GM19023 (cell line): ENCODE measurements around the gene ARID3B.
"Not testable (repeated sequence)": the region's sequence is repeated elsewhere in the genome, so short reads cannot be mapped to it uniquely, and the experiment has no call there.

Experiments used
- ATAC-seq: cut with Tn5 transposase; IDR thresholded peaks from one replicate; pipeline ENCODE4 v1.9.1; 2021; ENCODE audit warnings: mild to moderate bottlenecking, moderate library complexity; ENCODE audit not compliant: unreplicated experiment

ARID3B gene

DNA sequence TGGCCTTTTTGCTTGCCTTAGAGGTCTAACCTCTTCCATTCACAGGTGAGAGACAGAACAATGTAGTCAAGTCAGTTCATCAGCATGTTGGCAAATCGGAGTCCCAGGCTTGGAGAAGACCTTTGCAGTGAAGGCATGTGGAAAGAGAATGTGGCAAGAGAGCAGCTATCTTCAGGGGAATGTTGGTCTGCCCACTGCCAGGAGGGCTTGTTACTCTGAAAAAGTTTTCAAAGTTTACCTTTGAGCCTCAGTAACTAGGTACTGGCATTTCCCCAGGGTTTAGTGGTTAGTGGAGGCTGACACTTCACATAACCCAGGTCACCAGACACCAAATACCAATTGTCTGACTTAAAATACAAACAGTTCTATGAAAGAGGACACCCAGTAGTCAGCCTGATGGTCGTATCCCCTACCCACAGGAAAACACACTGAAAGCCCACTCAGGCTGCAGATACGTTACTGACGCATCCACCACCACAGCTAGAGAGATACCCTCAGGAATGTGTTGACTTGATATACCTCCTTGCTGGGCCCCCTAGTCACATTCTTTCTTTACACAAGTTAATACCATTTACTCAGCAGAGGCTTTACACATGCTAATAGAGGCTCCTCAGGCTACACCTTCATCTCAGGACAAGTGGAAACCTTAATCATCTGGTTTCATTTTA is 9.7 kb upstream of the ARID3B start:
- ATAC-seq: no peak

DNA sequence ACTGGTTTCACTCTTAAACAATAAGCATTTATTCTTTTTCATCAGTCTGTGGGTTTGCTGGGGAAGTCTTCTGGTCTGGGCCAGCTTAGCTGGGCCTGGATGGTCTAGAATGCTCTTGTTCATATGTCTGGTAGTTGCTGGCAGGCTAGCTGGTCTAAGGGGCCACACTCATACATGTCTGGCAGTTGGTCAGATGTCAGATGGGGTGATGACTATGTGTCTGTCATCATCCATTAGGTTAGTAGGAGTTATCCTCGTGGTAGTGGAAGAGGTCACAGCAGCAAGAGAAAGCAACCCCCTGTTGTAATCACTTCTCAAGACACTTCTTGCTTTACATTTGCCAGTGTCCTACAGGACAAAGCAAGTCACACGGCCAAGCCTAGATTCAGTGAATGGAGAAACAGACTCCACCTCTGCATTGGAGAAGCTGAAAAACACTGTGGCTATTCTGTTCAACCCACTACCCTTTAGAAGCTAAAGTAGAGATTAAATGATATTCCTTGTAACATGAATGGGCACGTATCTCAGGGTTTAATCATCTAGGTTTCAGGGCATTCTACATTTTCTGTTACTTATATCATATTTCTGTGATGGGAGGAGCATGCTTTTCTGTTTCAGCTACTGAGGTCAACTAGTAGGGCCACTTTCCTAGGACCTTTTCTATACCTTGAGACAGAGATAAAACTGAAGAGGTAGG is 5.5 kb upstream of the ARID3B start:
- ATAC-seq: no peak

- no peak for ATAC-seq
These were observed 3.3 kb upstream of the ARID3B start for GRCh38 chr15:74537736-74538135.

DNA sequence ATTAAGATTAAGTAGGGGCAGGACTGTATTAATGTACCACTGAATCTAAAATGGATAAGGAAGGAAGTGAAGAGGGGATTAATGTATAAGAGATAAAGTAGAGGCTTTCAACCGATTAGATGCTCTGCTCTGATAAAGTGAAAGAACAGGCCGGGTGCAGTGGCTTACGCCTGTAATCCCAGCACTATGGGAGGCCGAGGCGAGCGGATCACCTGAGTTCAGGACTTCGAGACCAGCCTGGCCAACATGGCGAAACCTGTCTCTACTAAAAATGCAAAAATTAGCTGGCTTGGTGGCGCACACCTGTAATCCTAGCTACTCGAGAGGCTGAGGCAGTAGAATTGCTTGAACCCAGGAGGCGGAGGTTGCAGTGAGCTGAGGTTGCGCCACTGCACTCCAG is 1.5 kb upstream of the ARID3B start:
- not testable (repeated sequence) for ATAC-seq

GRCh38 chr15:74540161-74540760 is 759 bp upstream of the ARID3B start:
- ATAC-seq: no peak

DNA sequence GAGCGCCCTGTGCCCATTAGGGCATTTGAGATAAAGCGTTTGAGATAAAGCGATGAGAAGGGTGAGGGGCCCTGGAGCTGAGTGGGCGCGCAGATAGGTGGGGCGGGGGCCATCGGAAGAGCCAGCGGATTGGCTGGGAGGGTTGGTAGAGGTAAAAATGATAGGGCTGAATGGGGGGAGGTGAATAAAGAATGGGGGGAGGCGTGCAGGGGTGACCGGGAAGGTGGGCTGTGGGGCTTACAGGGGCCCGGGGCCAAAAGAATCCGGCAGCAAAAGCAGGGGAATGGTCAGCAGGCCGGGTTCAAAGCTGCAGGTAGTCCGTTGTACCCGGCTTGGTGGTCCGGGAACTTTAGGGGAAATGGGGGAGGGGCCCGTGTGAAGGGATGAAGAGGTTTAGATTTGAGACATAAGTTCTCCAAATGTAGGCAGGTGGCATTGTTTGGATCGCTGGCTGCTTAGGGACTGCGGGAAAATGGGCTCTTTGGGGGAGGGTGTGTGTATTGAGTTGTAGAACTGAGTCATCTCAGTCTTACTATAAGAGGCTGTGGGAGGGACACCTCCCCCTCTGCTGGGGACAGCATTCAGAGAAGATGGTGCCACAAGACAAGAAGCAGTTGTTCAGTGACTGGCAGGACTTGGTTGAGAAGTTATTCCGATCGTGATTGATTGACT is 610 bp downstream of the ARID3B start:
- ATAC-seq: peak; percentile 7

DNA sequence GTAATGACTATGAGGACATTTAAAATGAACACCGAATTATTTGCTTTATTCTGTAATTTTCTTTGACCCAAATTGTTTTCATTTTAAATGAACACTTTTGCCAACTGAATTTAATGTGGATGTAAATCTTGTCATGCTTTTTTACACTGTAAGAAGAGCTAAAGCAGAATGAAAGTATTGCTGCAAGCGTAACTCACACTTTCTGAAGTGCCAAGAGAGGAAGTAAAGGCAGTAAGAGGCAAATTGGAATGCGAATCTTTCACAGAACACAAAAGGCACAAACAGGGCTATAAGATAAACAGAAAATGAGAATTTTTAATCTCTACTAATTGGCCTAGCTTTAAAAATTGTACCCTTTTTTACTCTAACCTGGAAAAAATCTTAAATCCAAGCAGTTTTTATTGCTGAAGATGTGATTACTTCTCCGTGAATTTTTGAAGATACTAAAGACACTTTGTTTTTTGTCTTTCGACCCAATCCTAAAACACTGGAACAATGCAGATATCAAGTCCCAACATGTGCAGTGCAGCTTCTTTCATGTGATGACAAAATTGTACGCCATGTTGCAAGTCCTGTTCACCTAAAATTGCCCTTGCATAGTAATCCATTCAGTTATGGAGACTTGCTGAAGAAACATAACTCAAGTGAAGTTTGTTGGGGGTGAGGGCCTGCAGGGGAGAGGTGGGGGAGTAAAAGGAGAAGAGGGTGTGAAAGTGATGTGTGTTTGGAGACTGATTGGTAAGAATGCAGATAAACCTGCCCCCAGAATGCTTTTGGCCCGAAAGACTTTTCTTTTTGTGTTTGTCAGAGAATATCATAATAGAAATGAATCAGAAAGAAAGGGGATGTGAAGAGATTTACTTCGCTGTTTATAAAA is 1.4 kb downstream of the ARID3B start:
- no peak for ATAC-seq

- no peak for ATAC-seq
These were observed 2.0 kb downstream of the ARID3B start for GRCh38 chr15:74543043-74543422.

DNA sequence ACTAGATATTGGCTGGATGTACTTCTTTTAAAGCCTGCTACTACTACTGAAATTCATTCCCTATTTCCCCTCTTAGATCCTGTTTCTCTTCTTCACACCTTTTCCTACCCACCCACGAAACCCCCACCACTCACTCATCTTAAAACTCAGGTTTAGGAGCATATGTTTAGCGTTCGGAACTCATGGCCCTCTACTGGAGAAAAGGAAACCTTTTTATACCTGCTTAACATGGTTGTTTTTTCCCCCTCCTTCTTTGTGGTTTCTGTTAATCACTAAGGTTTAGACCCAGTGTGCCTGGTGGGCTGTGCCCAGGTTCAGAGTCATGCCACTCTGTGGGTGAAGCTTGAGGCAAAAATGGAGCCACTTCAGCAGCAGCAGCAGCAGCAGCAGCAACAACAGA is 2.6 kb downstream of the ARID3B start:
- no peak for ATAC-seq

- no peak for ATAC-seq
These were observed 4.1 kb downstream of the ARID3B start for GRCh38 chr15:74545086-74545485.

DNA sequence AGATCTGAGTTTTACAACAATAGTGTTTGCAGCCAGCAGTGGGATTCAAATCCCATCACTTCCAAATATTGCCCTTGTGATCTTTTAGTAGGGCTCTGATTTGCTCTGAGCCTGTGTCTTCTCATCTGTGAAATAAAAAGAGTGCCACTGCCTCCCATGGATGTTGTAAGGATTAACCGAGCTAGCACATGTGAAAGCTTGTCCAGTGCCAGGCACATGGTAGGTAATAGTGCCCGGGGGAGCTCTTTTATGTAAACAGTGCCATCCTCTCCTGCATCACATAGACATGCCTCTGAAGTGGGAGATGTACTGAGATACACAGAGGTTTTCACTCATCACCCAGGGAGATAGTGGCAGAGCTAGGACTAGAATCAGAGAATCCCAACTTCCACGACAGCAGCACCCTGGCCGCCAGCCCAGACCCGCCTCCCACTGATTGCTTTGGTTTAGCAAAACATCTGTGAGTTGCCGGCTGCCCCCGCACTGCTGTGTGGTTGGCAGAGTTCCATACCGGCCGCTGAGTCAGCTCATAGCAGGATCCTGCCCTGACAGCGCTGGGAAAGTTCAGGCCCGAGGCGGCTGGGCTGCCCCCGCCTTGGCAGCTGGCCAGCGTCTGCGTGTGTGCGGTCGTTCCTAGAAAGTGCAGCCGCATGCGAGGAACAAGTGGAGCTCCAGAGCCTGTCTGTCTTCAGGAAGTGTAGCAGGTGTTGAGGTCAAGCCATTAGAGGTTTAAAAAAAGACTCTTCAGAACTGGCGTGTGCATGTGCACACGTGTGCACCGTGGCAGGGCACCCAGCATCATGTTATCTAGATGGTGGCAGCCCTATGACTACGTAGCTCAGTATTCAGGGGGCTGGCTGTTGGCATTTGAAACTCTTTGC is 5.0 kb downstream of the ARID3B start:
- ATAC-seq: peak; percentile 61

DNA sequence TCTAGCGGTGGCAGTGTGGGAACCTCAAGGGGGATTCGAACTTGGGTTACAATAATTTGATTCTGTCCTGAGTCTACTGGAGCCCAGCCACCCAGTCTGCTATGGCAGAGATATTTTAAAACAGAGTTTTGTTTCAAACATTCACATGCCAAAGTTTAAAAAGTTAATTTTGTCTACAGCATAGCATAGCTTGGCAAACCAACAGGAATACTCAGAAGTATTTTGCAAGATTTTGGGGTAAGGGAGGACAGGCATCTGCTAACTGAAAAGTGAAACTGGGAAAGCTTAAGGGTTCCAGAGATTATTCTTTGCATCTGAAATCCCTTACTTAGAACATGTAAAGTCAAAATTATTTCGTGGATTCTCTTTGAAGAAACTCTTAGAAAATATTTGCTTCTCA is 6.6 kb downstream of the ARID3B start:
- no peak for ATAC-seq

- ATAC-seq: no peak
These were observed 7.2 kb downstream of the ARID3B start for GRCh38 chr15:74548241-74548640.

DNA sequence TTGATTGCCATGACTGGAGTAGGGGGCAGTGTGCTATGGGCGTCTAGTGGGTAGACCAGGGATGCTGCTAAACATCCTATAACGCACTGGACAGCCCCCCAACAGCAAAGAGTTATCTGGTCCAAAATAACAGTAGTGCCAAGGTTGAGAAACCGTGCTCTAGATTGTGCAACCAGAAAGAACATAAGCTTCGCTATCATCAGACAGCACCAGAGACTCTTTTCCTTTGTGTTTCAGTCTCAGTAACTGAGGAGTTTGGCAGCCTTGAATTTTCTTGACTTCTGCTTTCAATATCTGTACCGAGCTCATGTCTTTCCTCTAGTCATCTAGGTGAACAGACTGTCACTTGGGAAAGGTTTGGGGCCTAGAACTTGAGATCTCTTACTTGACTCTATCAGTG is 8.8 kb downstream of the ARID3B start:
- no peak for ATAC-seq

GRCh38 chr15:74551714-74552113 is 10.7 kb downstream of the ARID3B start:
- no peak for ATAC-seq

DNA sequence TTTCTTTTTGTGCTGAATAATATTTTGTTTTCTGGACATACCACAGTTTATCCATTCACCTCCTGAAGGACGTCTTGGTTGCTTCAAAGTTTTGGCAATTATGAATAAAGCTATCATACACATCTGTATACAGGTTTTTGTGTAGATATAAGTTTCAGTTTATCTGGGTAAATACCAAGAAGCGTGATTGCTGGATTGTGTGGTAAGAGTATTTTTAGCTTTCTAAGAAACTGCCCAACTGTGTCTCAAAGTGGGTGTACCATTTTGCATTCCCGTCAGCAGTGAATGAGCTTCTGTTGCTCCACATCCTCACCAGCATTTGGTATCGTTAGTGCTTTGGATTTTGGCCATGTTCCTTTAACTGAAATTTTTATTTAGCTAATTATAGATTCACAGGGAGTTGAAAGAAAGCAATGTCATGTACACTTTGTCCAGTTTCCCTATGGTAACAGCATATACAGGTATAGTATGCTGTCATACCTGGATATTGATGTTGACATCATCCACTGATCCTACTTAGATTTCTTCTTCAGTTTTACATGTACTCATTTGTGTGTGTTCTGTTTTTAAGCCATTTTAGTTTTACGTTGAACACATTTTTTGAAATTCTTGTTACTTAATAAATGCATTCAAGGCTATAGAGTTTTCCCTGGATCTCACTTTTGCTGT is 11.9 kb downstream of the ARID3B start:
- ATAC-seq: no peak

DNA sequence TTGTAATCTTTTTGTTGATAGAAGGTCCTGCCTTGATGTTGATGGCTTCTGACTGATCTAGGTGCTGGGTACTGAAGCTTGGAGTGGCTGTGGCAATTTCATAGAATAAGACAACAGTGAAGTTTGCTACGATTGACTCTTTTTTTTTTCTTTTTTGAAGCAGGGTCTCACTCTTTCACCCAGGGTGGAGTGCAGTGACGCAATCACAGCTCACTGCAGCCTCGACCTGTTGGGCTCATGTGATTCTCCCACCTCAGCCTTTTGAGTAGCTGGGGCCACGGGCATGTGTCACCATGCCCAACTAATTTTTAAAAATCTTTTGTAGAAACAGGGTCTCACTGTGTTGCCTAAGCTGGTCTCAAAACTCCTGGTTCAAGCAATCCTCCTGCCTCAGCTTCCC is 14.2 kb downstream of the ARID3B start:
- ATAC-seq: no peak

GRCh38 chr15:74558706-74559105 is 17.7 kb downstream of the ARID3B start:
- ATAC-seq: no peak

DNA sequence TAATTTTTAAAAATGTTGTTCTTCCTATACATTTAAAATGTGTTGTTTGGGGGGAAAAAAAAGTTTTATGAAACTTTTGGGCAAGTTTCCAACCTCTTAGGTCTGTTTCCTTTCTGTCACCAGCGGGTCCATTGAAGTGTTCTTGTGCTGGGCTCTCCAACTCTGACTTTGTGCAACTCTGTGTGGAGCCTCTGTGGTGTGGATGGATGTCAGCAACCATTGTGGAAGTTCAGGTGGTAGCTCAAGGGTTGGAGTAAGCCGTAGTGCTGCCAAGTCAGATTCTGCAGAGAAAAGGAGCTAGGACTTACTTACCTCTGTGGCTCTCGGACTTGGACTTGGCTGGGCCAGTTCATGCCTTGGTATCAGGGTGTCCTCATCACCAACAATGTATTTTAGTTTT is 22.4 kb downstream of the ARID3B start:
- no peak for ATAC-seq
